Measurements from ENCODE around the gene FIG4. TPM values are rescaled to one million over a fixed set of nuclear protein-coding genes. Genes with fewer than 3 reads are reported as not detected.

FIG4 gene
- total RNA-seq, 1 donor from 2014 or later = 15.2 TPM

GRCh38 chr6:109660526-109661320 lies 30.4 kb upstream of the FIG4 start:
- no peaks in the 10 kb centered on the region for H3K4me1 ChIP-seq
- H3K36me3 ChIP-seq = no peaks in the 10 kb centered on the region
- no peak overlapping the region for H3K27ac ChIP-seq
- TF ChIP-seq POLR2A (IDR thresholded peaks at IDR 0.05) (no peak), POLR2AphosphoS5 (IDR thresholded peaks at IDR 0.05; ENCODE audit: insufficient read depth in 1 of 2, low read depth in 1 of 2) (no peak)
- TF ChIP-seq, protein P1, sequence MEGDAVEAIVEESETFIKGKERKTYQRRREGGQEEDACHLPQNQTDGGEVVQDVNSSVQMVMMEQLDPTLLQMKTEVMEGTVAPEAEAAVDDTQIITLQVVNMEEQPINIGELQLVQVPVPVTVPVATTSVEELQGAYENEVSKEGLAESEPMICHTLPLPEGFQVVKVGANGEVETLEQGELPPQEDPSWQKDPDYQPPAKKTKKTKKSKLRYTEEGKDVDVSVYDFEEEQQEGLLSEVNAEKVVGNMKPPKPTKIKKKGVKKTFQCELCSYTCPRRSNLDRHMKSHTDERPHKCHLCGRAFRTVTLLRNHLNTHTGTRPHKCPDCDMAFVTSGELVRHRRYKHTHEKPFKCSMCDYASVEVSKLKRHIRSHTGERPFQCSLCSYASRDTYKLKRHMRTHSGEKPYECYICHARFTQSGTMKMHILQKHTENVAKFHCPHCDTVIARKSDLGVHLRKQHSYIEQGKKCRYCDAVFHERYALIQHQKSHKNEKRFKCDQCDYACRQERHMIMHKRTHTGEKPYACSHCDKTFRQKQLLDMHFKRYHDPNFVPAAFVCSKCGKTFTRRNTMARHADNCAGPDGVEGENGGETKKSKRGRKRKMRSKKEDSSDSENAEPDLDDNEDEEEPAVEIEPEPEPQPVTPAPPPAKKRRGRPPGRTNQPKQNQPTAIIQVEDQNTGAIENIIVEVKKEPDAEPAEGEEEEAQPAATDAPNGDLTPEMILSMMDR (IDR thresholded peaks at IDR 0.05) = no peak
- no peak for DNase-seq (ENCODE audit: extremely low spot score in 2 of 2)
- no peak overlapping the region for H3K4me3 ChIP-seq
- H3K9me3 ChIP-seq = no peaks in the 10 kb centered on the region
- intact Hi-C loops (cut with DNase I) = no loop called here
- H3K27me3 ChIP-seq = no peaks in the 10 kb centered on the region

GRCh38 chr6:109662192-109662591 lies 28.9 kb upstream of the FIG4 start:
- no peaks in the 10 kb centered on the region for H3K9me3 ChIP-seq
- no peaks in the 10 kb centered on the region for H3K36me3 ChIP-seq
- H3K4me1 ChIP-seq = no peaks in the 10 kb centered on the region
- H3K27ac ChIP-seq = no peak overlapping the region
- intact Hi-C loops (cut with DNase I) = no loop called here
- DNase-seq (ENCODE audit: extremely low spot score in 2 of 2) = no peak
- TF ChIP-seq, protein P1 (IDR thresholded peaks at IDR 0.05) = no peak
- no peak overlapping the region for H3K4me3 ChIP-seq
- no peaks in the 10 kb centered on the region for H3K27me3 ChIP-seq

DNA sequence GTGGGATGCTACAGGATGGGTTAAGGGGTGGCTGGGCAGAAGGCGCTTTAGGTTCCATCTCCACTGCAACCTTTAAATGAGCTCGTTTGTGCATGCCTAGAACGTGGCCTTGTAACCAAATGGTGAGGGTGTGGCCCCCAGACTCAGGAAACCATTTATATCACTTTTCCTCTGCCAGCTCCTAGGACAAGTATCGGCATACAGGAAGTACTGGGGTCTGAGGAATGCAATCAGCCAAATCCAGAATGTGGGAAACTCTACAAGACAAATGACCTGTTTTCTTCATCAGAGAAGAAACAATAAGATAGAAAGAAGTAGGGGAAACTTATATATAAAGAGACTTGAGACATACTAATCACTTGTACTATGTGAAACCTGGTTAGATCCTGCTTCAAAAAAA lies 21.3 kb upstream of the FIG4 start:
- Histone ChIP-seq H3K27me3 (no peaks in the 10 kb centered on the region), H3K9me3 (no peaks in the 10 kb centered on the region), H3K4me3 (no peak overlapping the region), H3K27ac (no peak overlapping the region), H3K4me1 (no peaks in the 10 kb centered on the region), H3K36me3 (no peaks in the 10 kb centered on the region)
- intact Hi-C loops (cut with DNase I) = no loop called here
- no peak for DNase-seq (ENCODE audit: extremely low spot score in 2 of 2)
- TF ChIP-seq POLR2AphosphoS5 (IDR thresholded peaks at IDR 0.05; ENCODE audit: insufficient read depth in 1 of 2, low read depth in 1 of 2) (no peak), POLR2A (IDR thresholded peaks at IDR 0.05) (no peak)
- TF ChIP-seq, protein P1 (IDR thresholded peaks at IDR 0.05) = no peak

DNA sequence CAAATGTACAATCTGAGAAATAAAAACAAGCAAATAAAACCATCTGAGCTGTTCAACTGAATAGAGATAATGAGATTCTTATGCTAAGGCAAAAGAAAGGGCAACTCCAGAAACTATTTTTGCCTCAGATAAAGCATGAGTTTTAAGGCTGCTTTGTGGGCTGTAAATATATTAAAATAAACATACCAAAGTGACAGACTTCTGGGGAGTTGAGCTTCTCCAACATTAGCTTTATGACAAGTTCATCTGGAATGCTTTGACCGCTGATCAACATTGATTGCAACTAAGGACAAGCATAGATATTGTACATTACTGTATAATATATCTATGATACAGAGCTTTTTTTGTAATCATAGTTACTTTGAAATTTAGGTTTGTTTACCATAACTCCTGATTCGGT lies 19.4 kb upstream of the FIG4 start:
- Histone ChIP-seq H3K36me3 (no peaks in the 10 kb centered on the region), H3K27ac (no peak overlapping the region), H3K9me3 (no peaks in the 10 kb centered on the region), H3K27me3 (no peaks in the 10 kb centered on the region), H3K4me3 (no peak overlapping the region), H3K4me1 (no peaks in the 10 kb centered on the region)
- intact Hi-C loops (cut with DNase I) = no loop called here
- no peak for TF ChIP-seq POLR2AphosphoS5 (IDR thresholded peaks at IDR 0.05; ENCODE audit: insufficient read depth in 1 of 2, low read depth in 1 of 2)
- no peak for TF ChIP-seq POLR2A (IDR thresholded peaks at IDR 0.05)
- TF ChIP-seq, protein P1 (IDR thresholded peaks at IDR 0.05) = no peak
- DNase-seq (ENCODE audit: extremely low spot score in 2 of 2) = no peak

GRCh38 chr6:109672175-109672574 lies 18.9 kb upstream of the FIG4 start:
- Histone ChIP-seq H3K4me1 (no peaks in the 10 kb centered on the region), H3K9me3 (no peaks in the 10 kb centered on the region), H3K27me3 (no peaks in the 10 kb centered on the region), H3K27ac (no peak overlapping the region), H3K4me3 (no peak overlapping the region), H3K36me3 (no peaks in the 10 kb centered on the region)
- TF ChIP-seq POLR2A (IDR thresholded peaks at IDR 0.05) (no peak), POLR2AphosphoS5 (IDR thresholded peaks at IDR 0.05; ENCODE audit: insufficient read depth in 1 of 2, low read depth in 1 of 2) (no peak)
- TF ChIP-seq, protein P1 (IDR thresholded peaks at IDR 0.05) = no peak
- intact Hi-C loops (cut with DNase I) = no loop called here
- no peak for DNase-seq (ENCODE audit: extremely low spot score in 2 of 2)

Measured in vagina (tissue), 2 donors.